DOHH2 (cell line): ENCODE measurements around the gene AGPAT1.
A peak's percentile ranks its signal among the peaks of the same experiment; 100 is the strongest.

Experiments used
- CTCF ChIP-seq: fragments of 200-600 bp; sonication (generic); IDR thresholded peaks from one replicate; pipeline ENCODE4 v1.5.1; 2014; ENCODE audit warnings: antibody characterized with exemption, mild to moderate bottlenecking, low read depth, low read length; ENCODE audit not compliant: poor library complexity, severe bottlenecking
- EZH2phosphoT487 ChIP-seq: fragments of 200-600 bp; sonication (generic); IDR thresholded peaks from 2 replicates; pipeline ENCODE4 v1.6.1; 2017; ENCODE audit warnings: borderline replicate concordance, mild to moderate bottlenecking, antibody characterized with exemption, low read length, moderate library complexity, mixed read lengths

GRCh38 chr6:32194825-32195651, 19.2 kb upstream of the AGPAT1 start:
- TF ChIP-seq CTCF: peak; percentile 74
- TF ChIP-seq EZH2phosphoT487: no peak
